K562 (cell line): ENCODE measurements around the gene MGAT4B. TPM values are rescaled to one million over a fixed set of nuclear protein-coding genes. Genes with fewer than 3 reads are reported as not detected.

ENCODE experiments used
- ATAC-seq: fragments of 200-7000 bp; cut with Tn5 transposase; 3 replicates; pipeline ENCODE4 v1.9.1; 2020; ENCODE audit warnings: moderate library complexity
- BruUV-seq: library from RNA; stranded (reverse); fragments of 400-500 nt; replicated peaks from 2 replicates; lab custom pipeline; 2021; lab: Mats Ljungman, UMichigan
- CTCF ChIA-PET: fragments of 300-600 bp; formaldehyde crosslinking; extraction: SDS; loops from one replicate; lab custom pipeline; 2021; ENCODE audit warnings: low intra/inter-chr PET ratio; lab: Yijun Ruan, JAX
- POLR2A ChIA-PET: fragments of 300-600, 350-650 bp; sonication (Branson Sonifier 250); formaldehyde crosslinking; extraction: SDS; loops from one replicate; lab custom pipeline; 2021; ENCODE audit warnings: antibody characterized with exemption, inconsistent platforms; lab: Yijun Ruan, JAX
- DNase-seq, 4 experiments: peaks; one replicate each; pipeline versions ENCODE4 v3.0.0 to v3.0.0-alpha.2; 2011 to 2018; ENCODE audit warnings: low spot score in 3 of 4, mixed read lengths in 3 of 4; ENCODE audit errors: extremely low read depth in 1 of 4
- FAIRE-seq: peaks from 2 replicates; lab custom pipeline; 2011; peaks lifted over from hg19 to GRCh38; lab: Jason Lieb, UNC
- H2AFZ ChIP-seq: 2 replicates; pipeline ENCODE4 v1.6.0; 2011; ENCODE audit warnings: low read depth, low read length, control low read depth, inconsistent platforms
- H3K27ac ChIP-seq: fragments of 200-600 bp; 3 replicates; pipeline ENCODE4 v1.8.0; 2011; ENCODE audit warnings: low read depth, mild to moderate bottlenecking, control low read depth, inconsistent platforms, low read length, moderate library complexity, mixed read lengths; ENCODE audit errors: extremely low read depth
- H3K27me3 ChIP-seq, 2 experiments: fragments of 300-600 bp in 1 of 2; 2 replicates in 1 of 2; 3 replicates in 1 of 2; pipeline versions ENCODE4 v1.6.0 to v1.8.0; 2011; ENCODE audit warnings: inconsistent platforms in 2 of 2, low read length in 2 of 2, mild to moderate bottlenecking in 1 of 2, mixed read lengths in 1 of 2, moderate library complexity in 1 of 2; ENCODE audit not compliant: control insufficient read depth in 2 of 2, insufficient read depth in 2 of 2
- H3K36me3 ChIP-seq: fragments of 300-600 bp; 3 replicates; pipeline ENCODE4 v1.8.0; 2011; ENCODE audit warnings: mild to moderate bottlenecking, low read length, inconsistent platforms; ENCODE audit not compliant: control insufficient read depth, insufficient read depth
- H3K4me1 ChIP-seq, 2 experiments: fragments of 200-600 bp in 1 of 2; replicated peaks in 1 of 2; 2 replicates in 1 of 2; 3 replicates in 1 of 2; pipeline versions ENCODE4 v1.5.1 to v1.8.0; 2011; ENCODE audit warnings: inconsistent platforms in 2 of 2, low read length in 2 of 2, mild to moderate bottlenecking in 1 of 2, mixed read lengths in 1 of 2, moderate library complexity in 1 of 2; ENCODE audit not compliant: control insufficient read depth in 2 of 2, insufficient read depth in 2 of 2
- H3K4me2 ChIP-seq: 2 replicates; pipeline ENCODE4 v1.6.1; 2011; ENCODE audit warnings: low read length, control low read depth, inconsistent platforms, mixed read lengths; ENCODE audit not compliant: insufficient read depth
- H3K4me3 ChIP-seq: fragments of 200-600 bp; sonication (generic), shearing (Covaris generic); 2 replicates; pipeline ENCODE4 v1.5.1; 2016; ENCODE audit warnings: control low read depth, inconsistent platforms
- H3K79me2 ChIP-seq: fragments of 200-600 bp; 3 replicates; pipeline ENCODE4 v1.8.0; 2011; ENCODE audit warnings: low read length, inconsistent platforms; ENCODE audit not compliant: control insufficient read depth, insufficient read depth
- H3K9ac ChIP-seq, 2 experiments: 2 replicates each; pipeline versions ENCODE4 v1.6.0 to v1.6.1; 2011; ENCODE audit warnings: low read depth in 2 of 2, low read length in 2 of 2, control low read depth in 1 of 2, inconsistent platforms in 1 of 2, mild to moderate bottlenecking in 1 of 2, mixed read lengths in 1 of 2; ENCODE audit not compliant: insufficient read depth in 1 of 2
- H3K9me1 ChIP-seq: one replicate; pipeline ENCODE4 v1.6.0; 2011; ENCODE audit warnings: inconsistent platforms, mild to moderate bottlenecking, low read length, moderate library complexity; ENCODE audit not compliant: control insufficient read depth, insufficient read depth
- H3K9me3 ChIP-seq: replicated peaks from 2 replicates; pipeline ENCODE4 v1.5.1; 2011; ENCODE audit warnings: low read depth, low read length, inconsistent platforms; ENCODE audit not compliant: control insufficient read depth, insufficient read depth
- H4K20me1 ChIP-seq: replicated peaks from 2 replicates; pipeline ENCODE4 v1.6.1; 2011; ENCODE audit warnings: low read length, inconsistent platforms, mixed read lengths; ENCODE audit not compliant: control insufficient read depth, insufficient read depth
- ARID1B ChIP-seq: fragments of 450-650 bp; IDR thresholded peaks from 2 replicates; pipeline ENCODE4 v1.6.1; 2016; ENCODE audit warnings: antibody characterized with exemption, mild to moderate bottlenecking, inconsistent platforms
- ARID3B ChIP-seq: fragments of 250-450 bp; sonication (Bioruptor Pico); IDR thresholded peaks from 2 replicates; pipeline ENCODE4 v1.4.0; 2020; ENCODE audit warnings: borderline replicate concordance
- BRF1 ChIP-seq: IDR thresholded peaks from 3 replicates; pipeline ENCODE4 v1.6.1; 2011; ENCODE audit warnings: borderline replicate concordance, mild to moderate bottlenecking; ENCODE audit not compliant: insufficient read length; ENCODE audit errors: extremely low read depth
- CTCFL ChIP-seq: IDR thresholded peaks from 2 replicates; pipeline ENCODE4 v1.6.1; 2011; ENCODE audit warnings: borderline replicate concordance, low read depth, mild to moderate bottlenecking, moderate library complexity, low read length; ENCODE audit not compliant: insufficient read depth, poor library complexity, severe bottlenecking
- HMGN3 ChIP-seq: IDR thresholded peaks from 2 replicates; pipeline ENCODE4 v1.6.1; 2011; ENCODE audit warnings: borderline replicate concordance, low read depth, mild to moderate bottlenecking, mixed read lengths, low read length; ENCODE audit not compliant: insufficient read length; ENCODE audit errors: extremely low read depth
- POLR2H ChIP-seq: IDR thresholded peaks from 2 replicates; pipeline ENCODE4 v1.6.1; 2016; ENCODE audit warnings: missing genetic modification characterization, low read depth, mild to moderate bottlenecking, control low read depth, missing compliant biosample characterization, moderate library complexity
- TBL1XR1 ChIP-seq, 2 experiments: IDR thresholded peaks; 2 replicates each; pipeline ENCODE4 v1.6.1; 2012; ENCODE audit warnings: improper control_type of control experiment in 2 of 2, low read length in 2 of 2, mild to moderate bottlenecking in 1 of 2
- ZNF133 ChIP-seq: fragments of 250-450 bp; sonication (Bioruptor Pico); IDR thresholded peaks from 2 replicates; pipeline ENCODE4 v1.4.0; 2020; ENCODE audit warnings: mild to moderate bottlenecking
- ZNF174 ChIP-seq: fragments of 250-450 bp; sonication (Bioruptor Pico); IDR thresholded peaks from 2 replicates; pipeline ENCODE4 v1.4.0; 2020; ENCODE audit warnings: mild to moderate bottlenecking
- ZNF282 ChIP-seq: sonication (generic); formaldehyde crosslinking; IDR thresholded peaks from 2 replicates; pipeline ENCODE4 v1.8.1; 2023; ENCODE audit warnings: missing genetic modification reagents
- WGBS: fragments of 100-300 bp; shearing (Covaris generic); methylation state at CpG from one replicate; pipeline ENCODE4 v1.1.6; 2016; ENCODE audit warnings: low coverage, mixed read lengths; ENCODE audit not compliant: insufficient coverage; ENCODE audit errors: missing lambda C conversion rate; 5-methylcytosine and 5-hydroxymethylcytosine counted together
- in situ Hi-C: fragments of 300-500 bp; cut with MboI; formaldehyde crosslinking; loops from 4 replicates; pipeline ENCODE4 v1.15.0; 2018; ENCODE audit warnings: inconsistent platforms, mixed read lengths
- intact Hi-C: fragments of 100-400 bp; cut with micrococcal nuclease; formaldehyde crosslinking; loops from 2 replicates; pipeline ENCODE4 v1.14.2; 2022
- polyA plus RNA-seq, 8 experiments: library from polyadenylated mRNA; depleted of rRNA in 4 of 8; stranded (reverse) in 5 of 8; unstranded in 3 of 8; fragments of >200 nt; fragmentation: Nextera tagmentation in 2 of 8; fragmentation: Illumina TruSeq in 1 of 8; extraction: Ambion mirVana in 2 of 8; extraction: Trizol in 1 of 8; gene quantifications; 2 replicates each; pipeline versions ENCODE4 v1.2.1 to v1.2.3, GENCODE V29; 2011 to 2014; ENCODE audit warnings: inconsistent platforms in 1 of 8, missing spikeins in 1 of 8
- total RNA-seq, 7 experiments: library from RNA; depleted of rRNA in 6 of 7; stranded (reverse); fragments of >200 nt in 6 of 7; fragmentation: Illumina TruSeq in 2 of 7; extraction: Trizol in 2 of 7; gene quantifications; 2 replicates each; pipeline versions ENCODE4 v1.2.1 to v1.2.3, GENCODE V29; 2011 to 2021; ENCODE audit warnings: low replicate concordance in 1 of 7

The MGAT4B gene
- total and polyA plus RNA-seq, 9 of the 15 experiments (the other 6 are each of a cell fraction or from before 2014, with no cell fraction given), result 0.34 to 133 (median 75.4) TPM

GRCh38 chr5:179777456-179777855 lies 29.2 kb downstream of the MGAT4B start:
- no peaks in the 10 kb centered on the region for H3K9me3 ChIP-seq
- peaks cover 61% of the 10 kb centered on the region for H3K36me3 ChIP-seq
- H3K4me3 ChIP-seq, result no peak overlapping the region
- no peak overlapping the region; a peak in 1 of 4 replicates for H3K9ac ChIP-seq
- no peak overlapping the region for H2AFZ ChIP-seq
- FAIRE-seq (no peak), DNase-seq (no peak), ATAC-seq (no peak)
- no peak overlapping the region for H3K4me2 ChIP-seq
- H3K27me3 ChIP-seq, result no peaks in the 10 kb centered on the region
- no peaks in the 10 kb centered on the region for H4K20me1 ChIP-seq
- peaks cover 0 to 10% of the 10 kb centered on the region in 2 experiments; a peak in 1 of 5 replicates for H3K4me1 ChIP-seq
- WGBS, result 89% methylated on average over 10 of the region's 10 CpGs
- CTCF ChIA-PET, result no interaction called here
- H3K9me1 ChIP-seq, result peaks cover 8% of the 10 kb centered on the region
- intact Hi-C loops, result no loop called here
- in situ Hi-C loops, result no loop called here
- BruUV-seq, result no TSS peak
- no peaks in the 10 kb centered on the region for H3K79me2 ChIP-seq
- TF ChIP-seq TBL1XR1 (IDR thresholded peaks at IDR 0.05; ENCODE audit: low read length in 2 of 2), result no peak
- TF ChIP-seq POLR2H (tag), result no peak
- no peak for TF ChIP-seq ZNF282
- no peak for TF ChIP-seq ZNF133 (CRISPR knock-in tag)
- TF ChIP-seq ZNF174 (CRISPR knock-in tag), result no peak
- TF ChIP-seq CTCFL, result no peak
- TF ChIP-seq HMGN3, result no peak
- TF ChIP-seq ARID1B, result no peak
- TF ChIP-seq BRF1, result no peak
- TF ChIP-seq ARID3B (CRISPR knock-in tag), result no peak
- POLR2A ChIA-PET, result interaction anchor here (0.6 to 0.8 kb wide), 3 partner anchors 10 to 791 kb away, joined by 3 read pairs; no protein-coding TSS in a partner anchor
- H3K27ac ChIP-seq, result no peak overlapping the region
